NCI-H69 (cell line): Measurements from ENCODE around the gene CRYBG1.
A peak's percentile ranks its signal among the peaks of the same experiment; 100 is the strongest.

Experiments
- DNase-seq: peaks from one replicate; lab custom pipeline; 2025; lab: John Stamatoyannopoulos, UW

CRYBG1 gene

GRCh38 chr6:106522562-106523250 lies 162.2 kb downstream of the CRYBG1 start:
- DNase-seq, result no peak

GRCh38 chr6:106525107-106525881 lies 164.8 kb downstream of the CRYBG1 start:
- DNase-seq, result no peak

DNA sequence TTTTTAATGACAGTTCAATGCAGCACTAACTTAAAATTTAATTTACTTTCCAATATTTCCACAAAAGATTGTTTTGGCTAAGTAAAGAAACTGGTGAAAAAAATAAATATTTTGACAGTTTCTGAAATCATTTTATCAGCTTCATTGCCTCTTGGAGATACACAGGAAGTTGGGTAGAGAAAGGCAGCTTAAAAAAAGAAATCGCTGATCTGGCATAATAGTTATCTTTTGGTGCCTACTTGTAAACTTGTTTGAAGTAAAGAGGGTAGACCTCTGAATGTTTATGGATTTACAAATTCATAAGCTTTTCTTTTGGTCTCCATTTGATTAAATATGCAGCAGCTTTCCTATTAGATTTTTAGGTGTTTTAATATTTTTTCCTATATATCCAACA lies 165.4 kb downstream of the CRYBG1 start:
- no peak for DNase-seq

DNA sequence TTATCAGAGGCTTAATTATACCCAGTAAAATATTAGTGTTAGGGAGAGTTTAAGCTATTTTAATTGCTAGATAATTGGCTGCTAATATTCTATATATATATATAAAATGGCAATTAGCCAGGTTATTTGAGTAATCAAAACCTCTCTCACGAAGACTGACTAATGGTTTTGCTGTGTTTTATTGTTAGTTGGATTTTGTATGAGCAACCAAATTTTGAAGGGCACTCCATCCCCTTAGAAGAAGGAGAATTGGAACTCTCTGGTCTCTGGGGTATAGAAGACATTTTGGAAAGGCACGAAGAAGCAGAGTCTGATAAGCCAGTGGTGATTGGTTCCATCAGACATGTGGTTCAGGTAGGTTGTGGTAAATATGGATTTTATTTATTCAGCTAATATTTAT lies 166.6 kb downstream of the CRYBG1 start:
- DNase-seq, result no peak

- DNase-seq, result no peak
These were observed 167.5 kb downstream of the CRYBG1 start for GRCh38 chr6:106527979-106528378.

GRCh38 chr6:106528521-106528920 lies 168.0 kb downstream of the CRYBG1 start:
- DNase-seq, result no peak

- DNase-seq, result no peak
These were observed 168.9 kb downstream of the CRYBG1 start for GRCh38 chr6:106529438-106529837.

DNA sequence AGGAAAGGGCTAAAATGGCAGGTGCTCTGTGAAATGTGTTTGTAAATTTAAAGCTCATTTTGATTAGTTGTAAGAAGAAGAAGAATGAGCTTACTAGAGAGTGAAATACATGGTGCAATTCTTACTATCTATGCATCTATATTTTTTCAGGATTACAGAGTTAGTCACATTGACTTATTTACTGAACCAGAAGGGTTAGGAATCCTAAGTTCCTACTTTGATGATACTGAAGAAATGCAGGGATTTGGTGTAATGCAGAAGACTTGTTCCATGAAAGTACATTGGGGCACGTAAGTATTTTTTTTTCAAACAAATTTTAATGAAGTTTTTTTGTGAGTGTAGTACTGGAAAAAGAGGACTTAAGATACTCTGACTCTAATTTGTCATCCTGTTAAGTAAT lies 169.5 kb downstream of the CRYBG1 start:
- no peak for DNase-seq

DNA sequence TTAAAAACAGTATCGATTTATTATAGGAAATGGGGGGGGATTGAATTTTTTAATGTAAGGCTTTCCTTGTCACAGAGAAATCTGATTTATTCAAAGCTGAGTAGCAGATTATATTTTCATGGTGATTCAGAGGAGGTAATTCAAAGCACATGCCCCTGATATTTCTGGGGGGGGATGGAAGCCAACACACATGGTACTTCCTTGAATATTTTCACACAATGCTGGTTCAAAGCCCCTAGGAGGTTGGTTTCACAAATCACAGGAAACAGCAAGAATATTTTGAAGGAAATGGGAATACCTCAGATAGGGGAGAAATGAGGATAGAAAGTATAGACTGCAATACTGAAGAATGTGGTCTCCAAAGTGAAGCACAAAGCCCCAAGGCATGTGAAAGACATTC lies 170.0 kb downstream of the CRYBG1 start:
- no peak for DNase-seq

DNA sequence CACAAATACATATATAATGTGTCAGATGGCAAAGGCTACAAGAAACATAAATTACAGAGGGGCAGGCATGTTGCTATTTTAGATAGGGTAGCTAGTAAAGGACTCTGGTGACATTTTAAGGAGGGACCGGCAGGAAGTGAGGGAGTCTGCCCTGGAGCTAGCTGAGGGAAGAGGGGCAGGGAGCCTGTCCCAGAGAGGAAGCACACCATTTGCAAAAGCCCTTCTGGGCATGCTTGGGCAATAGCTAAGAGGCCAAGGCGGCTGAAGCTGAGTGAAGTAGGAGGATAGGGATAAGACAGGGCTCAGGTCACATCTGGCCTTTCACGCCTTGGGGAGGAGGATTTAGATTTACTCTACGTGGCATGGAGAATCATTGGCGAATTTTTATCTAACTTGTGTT lies 172.5 kb downstream of the CRYBG1 start:
- DNase-seq, result no peak

- DNase-seq, result no peak
These were observed 173.5 kb downstream of the CRYBG1 start for GRCh38 chr6:106534004-106534403.

GRCh38 chr6:106534564-106534982 lies 174.1 kb downstream of the CRYBG1 start:
- DNase-seq, result no peak

GRCh38 chr6:106535012-106535411 lies 174.5 kb downstream of the CRYBG1 start:
- DNase-seq, result no peak

GRCh38 chr6:106536357-106536756 lies 175.8 kb downstream of the CRYBG1 start:
- DNase-seq, result no peak

DNA sequence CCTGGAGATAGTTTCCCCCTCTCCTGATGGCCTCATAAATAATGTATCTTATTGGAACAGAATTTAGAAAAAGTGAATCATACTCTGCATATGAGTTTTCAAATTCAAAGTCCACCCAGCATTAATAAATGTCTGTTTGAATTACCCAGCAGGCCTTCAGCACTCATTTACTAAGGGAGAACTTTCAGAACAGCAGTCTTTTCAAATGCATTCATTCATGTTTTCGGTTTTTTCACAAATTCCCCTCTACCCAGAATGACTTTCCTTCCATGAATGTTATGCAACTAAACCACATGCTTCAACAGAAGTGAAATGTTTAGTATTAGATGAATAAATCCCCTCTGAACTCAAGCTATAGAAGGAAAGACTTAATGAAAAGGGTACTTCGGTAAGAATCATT lies 176.3 kb downstream of the CRYBG1 start:
- DNase-seq, result no peak

GRCh38 chr6:106537662-106538061 lies 177.1 kb downstream of the CRYBG1 start:
- no peak for DNase-seq

DNA sequence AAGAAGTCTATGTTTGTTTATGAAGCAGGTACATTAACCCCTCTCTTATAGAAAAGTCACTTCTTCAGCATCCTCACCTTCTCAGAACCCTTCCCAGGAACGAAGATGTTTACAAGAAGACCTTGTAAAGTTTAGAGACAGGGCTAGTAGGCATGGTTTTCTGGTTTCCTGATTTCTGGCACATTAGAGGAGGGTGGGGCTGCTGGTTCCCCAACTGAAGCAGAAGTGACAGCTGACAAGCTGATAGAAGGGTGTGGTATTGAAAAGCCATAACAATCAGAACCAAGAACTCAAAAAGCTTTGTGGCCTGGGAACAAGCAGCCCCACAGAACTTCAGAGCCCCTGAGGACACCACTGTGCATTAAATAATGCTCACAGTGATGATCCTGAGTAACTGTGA lies 177.6 kb downstream of the CRYBG1 start:
- no peak for DNase-seq

- DNase-seq, result no peak
These were observed 179.4 kb downstream of the CRYBG1 start for GRCh38 chr6:106539936-106540335.

DNA sequence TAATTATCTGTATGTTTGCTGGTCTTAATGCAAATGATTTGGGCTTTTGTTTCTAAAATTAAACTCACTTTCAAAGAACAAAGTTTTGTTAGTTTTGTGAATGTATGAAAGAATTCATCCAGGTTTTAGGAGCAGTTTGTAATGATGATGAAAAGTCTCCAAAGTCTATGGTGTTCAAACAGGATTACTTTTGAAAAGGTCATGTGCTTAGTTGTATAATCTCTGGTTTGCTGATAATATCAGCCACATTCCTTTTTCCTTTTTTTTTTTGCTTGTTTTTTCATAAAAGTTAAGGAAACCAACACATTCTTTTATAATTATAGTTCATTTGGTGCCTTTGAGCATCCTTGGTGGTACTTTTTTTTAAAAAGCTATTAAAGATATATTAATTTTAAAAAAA lies 179.9 kb downstream of the CRYBG1 start:
- no peak for DNase-seq

- DNase-seq, result no peak
These were observed 180.4 kb downstream of the CRYBG1 start for GRCh38 chr6:106540907-106541306.

- peak; percentile 43 for DNase-seq
These were observed 185.8 kb downstream of the CRYBG1 start for GRCh38 chr6:106546261-106546690.

DNA sequence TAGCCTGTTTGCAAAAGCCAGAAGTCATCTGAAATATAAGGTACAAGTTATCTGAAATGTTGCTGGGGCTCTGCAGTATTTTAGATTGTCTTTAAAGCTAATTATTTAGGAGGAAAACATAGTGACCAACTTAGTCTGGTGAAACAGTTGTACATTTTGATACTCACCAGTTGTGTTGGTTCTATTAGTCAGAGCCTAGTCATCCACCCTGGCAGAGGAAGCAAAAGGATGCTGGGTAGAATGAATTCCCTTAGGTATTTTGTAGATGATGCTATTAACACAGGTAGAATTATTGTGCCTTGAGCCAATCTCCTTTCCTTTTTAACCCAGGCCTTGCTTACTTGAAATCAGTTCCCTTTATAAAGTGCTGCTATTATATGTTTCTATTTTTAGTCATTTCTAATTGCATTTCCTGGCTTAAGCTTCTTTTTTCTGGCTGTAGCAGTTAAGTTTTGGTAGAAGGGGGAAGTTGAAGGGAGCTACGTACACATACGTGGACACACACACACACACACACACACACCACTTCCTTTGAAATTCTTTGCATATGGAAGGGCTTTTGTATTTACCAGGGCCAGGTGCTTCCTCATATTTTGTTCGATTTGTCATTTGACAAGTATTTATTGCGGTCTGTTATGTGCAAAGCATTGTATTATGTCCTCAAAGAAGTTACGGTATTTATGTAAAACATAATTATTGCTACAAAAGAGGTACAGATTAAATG lies 186.3 kb downstream of the CRYBG1 start:
- DNase-seq, result peak; percentile 80
